Head of caudate nucleus (tissue), 42 donors: ENCODE data around the gene RBM44.
"Not testable (repeated sequence)": the region's sequence is repeated elsewhere in the genome, so short reads cannot be mapped to it uniquely, and the experiment has no call there.

ENCODE experiments used
- DNase-seq, 42 donors: peaks; one replicate each; pipeline versions ENCODE4 v3.0.0 to v3.0.0-alpha.2; 2020 to 2021; ENCODE audit warnings: mixed read lengths in 7 of 42
- intact Hi-C: fragments of 100-400 bp; cut with DNase I; formaldehyde crosslinking; loops from one replicate; pipeline ENCODE4 v1.15.0; 2022

RBM44 gene

GRCh38 chr2:237774811-237775553 lies 23.6 kb upstream of the RBM44 start:
- intact Hi-C loops, result no loop called here
- DNase-seq, result peak in 32 of 42 donors; percentile 9 to 70 (median 42)

- intact Hi-C loops, result no loop called here
- no peak for DNase-seq
Observed at GRCh38 chr2:237779521-237779920, 19.1 kb upstream of the RBM44 start.

GRCh38 chr2:237782181-237782580 lies 16.4 kb upstream of the RBM44 start:
- intact Hi-C loops, result no loop called here
- no peak for DNase-seq

GRCh38 chr2:237783678-237784077 lies 14.9 kb upstream of the RBM44 start:
- intact Hi-C loops, DNase-seq: not testable (repeated sequence)

- intact Hi-C loops, result no loop called here
Observed at GRCh38 chr2:237786936-237787335, 11.6 kb upstream of the RBM44 start.

GRCh38 chr2:237790353-237790752 lies 8.2 kb upstream of the RBM44 start:
- intact Hi-C loops, result no loop called here

More at GRCh38 chr2:237786936-237787335, 11.6 kb upstream of the RBM44 start:
- no peak for DNase-seq

GRCh38 chr2:237791977-237792727 lies 6.4 kb upstream of the RBM44 start:
- intact Hi-C loops, result no loop called here
- DNase-seq, result no peak

More at GRCh38 chr2:237790353-237790752, 8.2 kb upstream of the RBM44 start:
- no peak for DNase-seq

- intact Hi-C loops, result no loop called here
Observed at GRCh38 chr2:237797253-237797652, 1.3 kb upstream of the RBM44 start.

GRCh38 chr2:237799060-237799428 lies 465 bp downstream of the RBM44 start:
- intact Hi-C loops, result no loop called here
- no peak for DNase-seq

More at GRCh38 chr2:237797253-237797652, 1.3 kb upstream of the RBM44 start:
- DNase-seq, result no peak

GRCh38 chr2:237801466-237801865 lies 2.9 kb downstream of the RBM44 start:
- no peak for DNase-seq
- intact Hi-C loops, result no loop called here

- intact Hi-C loops, result no loop called here
- DNase-seq, result no peak
Observed at GRCh38 chr2:237806334-237806733, 7.8 kb downstream of the RBM44 start.

GRCh38 chr2:237815637-237816036 lies 17.1 kb downstream of the RBM44 start:
- intact Hi-C loops, result no loop called here
- DNase-seq, result no peak

GRCh38 chr2:237816531-237816930 lies 18.0 kb downstream of the RBM44 start:
- intact Hi-C loops, result no loop called here

GRCh38 chr2:237818066-237818473 lies 19.5 kb downstream of the RBM44 start:
- intact Hi-C loops, result no loop called here
- no peak for DNase-seq

More at GRCh38 chr2:237816531-237816930, 18.0 kb downstream of the RBM44 start:
- no peak for DNase-seq

- intact Hi-C loops, result no loop called here
- no peak for DNase-seq
Observed at GRCh38 chr2:237819231-237819630, 20.7 kb downstream of the RBM44 start.

GRCh38 chr2:237820421-237820820 lies 21.8 kb downstream of the RBM44 start:
- no peak for DNase-seq
- intact Hi-C loops, result no loop called here

- DNase-seq, result no peak
- intact Hi-C loops, result no loop called here
Observed at GRCh38 chr2:237823544-237823943, 25.0 kb downstream of the RBM44 start.

GRCh38 chr2:237824085-237824484 lies 25.5 kb downstream of the RBM44 start:
- intact Hi-C loops, result no loop called here
- DNase-seq, result no peak

- DNase-seq, result no peak
- intact Hi-C loops, result no loop called here
Observed at GRCh38 chr2:237827421-237827987, 28.9 kb downstream of the RBM44 start.

GRCh38 chr2:237830522-237830921 lies 31.9 kb downstream of the RBM44 start:
- intact Hi-C loops, result no loop called here

More at GRCh38 chr2:237830522-237830921, 31.9 kb downstream of the RBM44 start:
- no peak for DNase-seq
